ENCODE data around the gene RNF113B.

DNA sequence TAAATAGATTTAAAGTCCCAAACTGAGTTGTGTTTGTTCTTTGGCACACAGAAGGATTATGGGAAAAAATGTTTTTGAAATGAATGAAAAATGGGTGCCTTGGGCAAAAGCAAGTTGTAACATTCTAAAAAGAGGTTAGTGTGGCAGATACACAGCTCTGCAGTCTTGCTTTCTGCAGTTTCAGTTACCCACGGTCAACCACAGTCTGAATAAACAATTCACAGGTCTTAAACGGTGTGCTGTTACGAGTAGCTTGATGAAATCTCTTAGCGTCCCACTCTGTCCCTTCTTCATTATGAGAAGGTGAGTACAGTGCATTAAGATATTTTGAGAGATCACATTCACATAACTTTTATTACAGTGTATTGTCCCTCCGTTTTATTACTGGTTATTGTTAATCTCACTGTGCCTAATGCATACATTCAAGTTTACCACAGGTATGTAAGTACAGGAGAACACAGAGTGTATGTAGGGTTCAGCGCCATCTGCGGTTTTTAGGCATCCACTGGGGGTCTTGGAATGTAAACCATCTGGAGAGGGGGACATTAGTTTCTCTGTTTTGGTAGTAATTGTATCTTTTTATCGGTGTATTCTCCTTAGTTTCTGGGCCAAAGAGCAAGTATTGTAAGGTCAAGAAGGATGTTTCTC is 26.1 kb downstream of the RNF113B start:
- no peak for TF ChIP-seq POLR2AphosphoS5 (IDR thresholded peaks at IDR 0.05)
- TF ChIP-seq, protein P1, sequence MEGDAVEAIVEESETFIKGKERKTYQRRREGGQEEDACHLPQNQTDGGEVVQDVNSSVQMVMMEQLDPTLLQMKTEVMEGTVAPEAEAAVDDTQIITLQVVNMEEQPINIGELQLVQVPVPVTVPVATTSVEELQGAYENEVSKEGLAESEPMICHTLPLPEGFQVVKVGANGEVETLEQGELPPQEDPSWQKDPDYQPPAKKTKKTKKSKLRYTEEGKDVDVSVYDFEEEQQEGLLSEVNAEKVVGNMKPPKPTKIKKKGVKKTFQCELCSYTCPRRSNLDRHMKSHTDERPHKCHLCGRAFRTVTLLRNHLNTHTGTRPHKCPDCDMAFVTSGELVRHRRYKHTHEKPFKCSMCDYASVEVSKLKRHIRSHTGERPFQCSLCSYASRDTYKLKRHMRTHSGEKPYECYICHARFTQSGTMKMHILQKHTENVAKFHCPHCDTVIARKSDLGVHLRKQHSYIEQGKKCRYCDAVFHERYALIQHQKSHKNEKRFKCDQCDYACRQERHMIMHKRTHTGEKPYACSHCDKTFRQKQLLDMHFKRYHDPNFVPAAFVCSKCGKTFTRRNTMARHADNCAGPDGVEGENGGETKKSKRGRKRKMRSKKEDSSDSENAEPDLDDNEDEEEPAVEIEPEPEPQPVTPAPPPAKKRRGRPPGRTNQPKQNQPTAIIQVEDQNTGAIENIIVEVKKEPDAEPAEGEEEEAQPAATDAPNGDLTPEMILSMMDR (IDR thresholded peaks at IDR 0.05 in 8 of 11, conservative IDR thresholded peaks at IDR 0.05 in 3 of 11), result no peak

All from spleen (tissue), 7 donors.